ENCODE results near the gene CLDND2. TPM values are rescaled to one million over a fixed set of nuclear protein-coding genes. Genes with fewer than 3 reads are reported as not detected.

CLDND2 gene
- total and polyA plus RNA-seq, 2 of the 8 experiments (the other 6 are each of a cell fraction or from before 2014, with no cell fraction given): 0.21 to 0.56 TPM

- no peak for TF ChIP-seq HDAC2 (IDR thresholded peaks at IDR 0.05; ENCODE audit: borderline replicate concordance in 1 of 2, low read depth in 2 of 2, low read length in 2 of 2)
- TF ChIP-seq SIRT6 (IDR thresholded peaks at IDR 0.05; ENCODE audit: low read length): no peak
- TF ChIP-seq TAF7 (optimal IDR thresholded peaks at IDR 0.05; ENCODE audit: borderline replicate concordance, low read depth, low read length): no peak
- no peak for TF ChIP-seq CTCF (IDR thresholded peaks at IDR 0.05; ENCODE audit: control extremely low read depth in 1 of 3, insufficient read depth in 1 of 3, low read depth in 1 of 3, low read length in 3 of 3)
These were observed 42.3 kb upstream of the CLDND2 start (continued) for GRCh38 chr19:51410950-51411748.

All from H1 (cell line).